ENCODE results near the gene MLH1. TPM values are rescaled to one million over a fixed set of nuclear protein-coding genes. Genes with fewer than 3 reads are reported as not detected.
"Not testable (repeated sequence)": the region's sequence is repeated elsewhere in the genome, so short reads cannot be mapped to it uniquely, and the experiment has no call there.

Gene MLH1
- total RNA-seq, 3 donors from 2014 or later (not counting 1 experiment from before 2014, with no cell fraction given) = 26.9 to 42.6 (median 27.3) TPM

DNA sequence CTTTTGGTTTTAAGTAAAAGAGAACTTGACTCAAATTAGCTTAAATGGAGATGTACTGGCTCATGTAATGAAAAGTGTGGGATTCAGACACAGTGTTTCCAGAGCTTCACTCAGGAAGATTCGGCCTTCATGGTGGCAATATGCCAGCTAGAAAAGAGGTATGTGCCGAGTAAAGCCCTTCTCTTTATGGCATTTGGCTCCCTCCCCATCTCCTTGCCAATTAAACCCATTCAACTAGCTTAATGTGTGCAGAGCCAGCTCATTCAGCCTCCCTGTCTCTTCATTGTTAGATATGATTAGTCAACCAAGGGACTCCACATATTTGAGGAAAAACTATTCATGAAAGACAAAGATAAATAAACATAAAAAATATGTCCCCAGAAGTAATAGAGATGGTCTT lies 33.5 kb upstream of the MLH1 start:
- Histone ChIP-seq H3K36me3 (ENCODE audit: control insufficient read depth, insufficient read depth, low read length) (no peaks in the 10 kb centered on the region), H3K9me3 (ENCODE audit: control insufficient read depth, insufficient read depth, low read length) (no peaks in the 10 kb centered on the region), H3K4me3 (ENCODE audit: low read length) (no peak overlapping the region), H3K27me3 (ENCODE audit: control insufficient read depth, insufficient read depth, low read length) (no peaks in the 10 kb centered on the region), H3K4me1 (ENCODE audit: control insufficient read depth, insufficient read depth, low read length) (no peaks in the 10 kb centered on the region), H3K27ac (ENCODE audit: low read length) (no peak overlapping the region)
- no peak for ATAC-seq
- Mint-ChIP-seq H3K9me3 (no peaks in the 10 kb centered on the region), H3K4me3 (no peak overlapping the region), H3K27ac (no peak overlapping the region), H3K27me3 (ENCODE audit: low read depth in 2 of 2) (no peaks in the 10 kb centered on the region), H3K36me3 (no peaks in the 10 kb centered on the region), H3K4me1 (peaks cover 0 to 11% of the 10 kb centered on the region in 2 donors)
- intact Hi-C loops (cut with micrococcal nuclease) = loop anchor here (2.0 to 5.0 kb wide), 3 partner anchors 47 to 167 kb away; no protein-coding TSS in a partner anchor
- 84% methylated on average over 2 of the region's 2 CpGs for WGBS (ENCODE audit: insufficient coverage)
- TF ChIP-seq, protein P1, sequence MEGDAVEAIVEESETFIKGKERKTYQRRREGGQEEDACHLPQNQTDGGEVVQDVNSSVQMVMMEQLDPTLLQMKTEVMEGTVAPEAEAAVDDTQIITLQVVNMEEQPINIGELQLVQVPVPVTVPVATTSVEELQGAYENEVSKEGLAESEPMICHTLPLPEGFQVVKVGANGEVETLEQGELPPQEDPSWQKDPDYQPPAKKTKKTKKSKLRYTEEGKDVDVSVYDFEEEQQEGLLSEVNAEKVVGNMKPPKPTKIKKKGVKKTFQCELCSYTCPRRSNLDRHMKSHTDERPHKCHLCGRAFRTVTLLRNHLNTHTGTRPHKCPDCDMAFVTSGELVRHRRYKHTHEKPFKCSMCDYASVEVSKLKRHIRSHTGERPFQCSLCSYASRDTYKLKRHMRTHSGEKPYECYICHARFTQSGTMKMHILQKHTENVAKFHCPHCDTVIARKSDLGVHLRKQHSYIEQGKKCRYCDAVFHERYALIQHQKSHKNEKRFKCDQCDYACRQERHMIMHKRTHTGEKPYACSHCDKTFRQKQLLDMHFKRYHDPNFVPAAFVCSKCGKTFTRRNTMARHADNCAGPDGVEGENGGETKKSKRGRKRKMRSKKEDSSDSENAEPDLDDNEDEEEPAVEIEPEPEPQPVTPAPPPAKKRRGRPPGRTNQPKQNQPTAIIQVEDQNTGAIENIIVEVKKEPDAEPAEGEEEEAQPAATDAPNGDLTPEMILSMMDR (IDR thresholded peaks at IDR 0.05) = no peak
- no peak for DNase-seq

- 89% methylated on average over 3 of the region's 4 CpGs for WGBS (ENCODE audit: insufficient coverage)
- no peaks in the 10 kb centered on the region for H3K27me3 Mint-ChIP-seq (ENCODE audit: low read depth in 2 of 2)
- DNase-seq = no peak
- intact Hi-C loops (cut with micrococcal nuclease) = no loop called here
- no peaks in the 10 kb centered on the region for H3K36me3 Mint-ChIP-seq
- no peak overlapping the region for H3K4me3 Mint-ChIP-seq
- H3K4me1 Mint-ChIP-seq = peaks cover 0 to 11% of the 10 kb centered on the region in 2 donors
- Histone ChIP-seq H3K36me3 (ENCODE audit: control insufficient read depth, insufficient read depth, low read length) (no peaks in the 10 kb centered on the region), H3K27ac (ENCODE audit: low read length) (no peak overlapping the region), H3K4me1 (ENCODE audit: control insufficient read depth, insufficient read depth, low read length) (no peaks in the 10 kb centered on the region), H3K9me3 (ENCODE audit: control insufficient read depth, insufficient read depth, low read length) (no peaks in the 10 kb centered on the region), H3K4me3 (ENCODE audit: low read length) (no peak overlapping the region), H3K27me3 (ENCODE audit: control insufficient read depth, insufficient read depth, low read length) (no peaks in the 10 kb centered on the region)
- H3K27ac Mint-ChIP-seq = no peak overlapping the region
- no peak for ATAC-seq
- H3K9me3 Mint-ChIP-seq = no peaks in the 10 kb centered on the region
- TF ChIP-seq, protein P1 (IDR thresholded peaks at IDR 0.05) = no peak
These were observed 32.8 kb upstream of the MLH1 start for GRCh38 chr3:36960502-36960901.

DNA sequence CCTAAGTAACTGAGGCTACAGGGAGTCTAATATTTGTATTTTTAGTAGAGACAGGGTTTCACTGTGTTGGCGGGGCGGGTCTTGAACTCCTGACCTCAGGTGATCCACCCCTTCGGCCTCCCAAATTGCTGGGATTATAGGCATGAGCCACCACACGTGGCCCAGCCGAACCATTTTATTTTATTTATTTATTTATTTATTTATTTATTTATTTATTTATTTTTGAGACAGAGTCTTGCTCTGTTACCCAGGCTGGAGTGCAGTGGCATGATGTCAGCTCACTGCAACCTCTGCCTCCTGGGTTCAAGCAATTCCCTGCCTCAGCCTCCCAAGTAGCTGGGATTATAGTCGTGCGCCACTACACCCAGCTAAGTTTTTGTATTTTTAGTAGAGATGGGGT lies 30.3 kb upstream of the MLH1 start:
- H3K4me1 ChIP-seq (ENCODE audit: control insufficient read depth, insufficient read depth, low read length); H3K9me3 Mint-ChIP-seq; H3K27me3 Mint-ChIP-seq (ENCODE audit: low read depth in 2 of 2); H3K36me3 Mint-ChIP-seq; H3K4me1 Mint-ChIP-seq; ATAC-seq; H3K4me3 Mint-ChIP-seq; H3K27ac ChIP-seq (ENCODE audit: low read length); DNase-seq; intact Hi-C loops (cut with micrococcal nuclease); H3K27me3 ChIP-seq (ENCODE audit: control insufficient read depth, insufficient read depth, low read length); H3K9me3 ChIP-seq (ENCODE audit: control insufficient read depth, insufficient read depth, low read length); H3K27ac Mint-ChIP-seq; H3K36me3 ChIP-seq (ENCODE audit: control insufficient read depth, insufficient read depth, low read length); H3K4me3 ChIP-seq (ENCODE audit: low read length): not testable (repeated sequence)
- WGBS (ENCODE audit: insufficient coverage) = 100% methylated on average over 2 of the region's 7 CpGs

GRCh38 chr3:36964331-36964730 lies 29.0 kb upstream of the MLH1 start:
- Mint-ChIP-seq H3K36me3 (no peaks in the 10 kb centered on the region), H3K27me3 (ENCODE audit: low read depth in 2 of 2) (no peaks in the 10 kb centered on the region), H3K9me3 (no peaks in the 10 kb centered on the region), H3K4me1 (peaks cover 0 to 2% of the 10 kb centered on the region in 2 donors), H3K27ac (no peak overlapping the region), H3K4me3 (no peak overlapping the region)
- no peaks in the 10 kb centered on the region for H3K9me3 ChIP-seq (ENCODE audit: control insufficient read depth, insufficient read depth, low read length)
- peaks cover 2% of the 10 kb centered on the region for H3K4me1 ChIP-seq (ENCODE audit: control insufficient read depth, insufficient read depth, low read length)
- TF ChIP-seq, protein P1 (IDR thresholded peaks at IDR 0.05) = no peak
- ATAC-seq = no peak
- H3K27me3 ChIP-seq (ENCODE audit: control insufficient read depth, insufficient read depth, low read length) = no peaks in the 10 kb centered on the region
- H3K36me3 ChIP-seq (ENCODE audit: control insufficient read depth, insufficient read depth, low read length) = no peaks in the 10 kb centered on the region
- no peak for DNase-seq
- no CpG with 5 or more reads among the region's 1 CpG for WGBS (ENCODE audit: insufficient coverage)
- H3K4me3 ChIP-seq (ENCODE audit: low read length) = no peak overlapping the region
- intact Hi-C loops (cut with micrococcal nuclease) = no loop called here
- H3K27ac ChIP-seq (ENCODE audit: low read length) = no peak overlapping the region
